Measurements from ENCODE around the gene HAUS2. TPM values are rescaled to one million over a fixed set of nuclear protein-coding genes. Genes with fewer than 3 reads are reported as not detected.
"Not testable (repeated sequence)": the region's sequence is repeated elsewhere in the genome, so short reads cannot be mapped to it uniquely, and the experiment has no call there.

Gene HAUS2
- polyA plus RNA-seq (ENCODE audit: insufficient read length in 4 of 4) = 10 to 100 TPM; 22.0 to 32.6 (median 29.1) TPM

GRCh38 chr15:42548249-42549031, at the start of gene HAUS2, which contains the start of gene LRRC57:
HAUS2 (plus strand) TSS chr15:42548838; CDS start chr15:42548873, 35 bp downstream.
LRRC57 (minus strand) TSS chr15:42548793; CDS start chr15:42548434, 359 bp downstream.
- DNase-seq (ENCODE audit: low read depth in 4 of 4, low spot score in 3 of 4) = peak; percentile 73 to 90 (median 78)

DNA sequence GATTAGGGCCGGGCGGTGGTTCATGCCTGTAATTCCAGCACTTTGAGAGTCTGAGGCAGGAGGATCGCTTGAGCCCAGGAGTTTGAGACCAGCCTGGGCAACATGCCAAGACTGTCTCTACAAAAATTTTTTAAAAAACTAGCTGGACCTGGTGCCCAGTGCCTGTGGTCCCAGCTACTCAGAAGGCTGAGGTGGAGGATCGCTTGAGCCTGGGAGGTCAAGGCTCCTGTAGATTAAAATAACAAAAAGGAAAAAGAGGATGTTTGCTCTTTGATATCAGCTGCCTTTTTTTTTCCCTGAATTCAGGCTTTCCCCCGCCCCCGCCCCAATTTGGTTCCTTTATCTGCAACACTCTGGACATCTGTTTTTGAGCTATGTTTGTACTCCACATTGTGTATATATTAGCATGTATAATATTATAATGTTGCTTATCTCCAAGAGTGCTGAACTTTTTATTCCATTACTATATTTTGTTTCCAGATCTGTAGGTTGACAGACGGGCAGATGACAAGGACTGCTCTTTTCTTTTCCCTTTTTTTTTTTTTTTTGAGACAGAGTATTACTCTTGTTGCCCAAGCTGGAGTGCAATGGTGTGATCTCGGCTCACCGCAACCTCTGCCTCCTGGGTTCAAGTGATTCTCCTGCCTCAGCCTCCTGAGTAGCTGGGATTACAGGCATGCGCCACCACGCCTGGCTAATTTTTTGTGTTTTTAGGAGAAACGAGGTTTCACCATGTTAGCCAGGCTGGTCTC, 48.6 kb upstream of the HAUS2 start:
- no peak for DNase-seq (ENCODE audit: low read depth in 4 of 4, low spot score in 3 of 4)

GRCh38 chr15:42502477-42502876, 46.2 kb upstream of the HAUS2 start:
- DNase-seq (ENCODE audit: low read depth in 4 of 4, low spot score in 3 of 4) = no peak

DNA sequence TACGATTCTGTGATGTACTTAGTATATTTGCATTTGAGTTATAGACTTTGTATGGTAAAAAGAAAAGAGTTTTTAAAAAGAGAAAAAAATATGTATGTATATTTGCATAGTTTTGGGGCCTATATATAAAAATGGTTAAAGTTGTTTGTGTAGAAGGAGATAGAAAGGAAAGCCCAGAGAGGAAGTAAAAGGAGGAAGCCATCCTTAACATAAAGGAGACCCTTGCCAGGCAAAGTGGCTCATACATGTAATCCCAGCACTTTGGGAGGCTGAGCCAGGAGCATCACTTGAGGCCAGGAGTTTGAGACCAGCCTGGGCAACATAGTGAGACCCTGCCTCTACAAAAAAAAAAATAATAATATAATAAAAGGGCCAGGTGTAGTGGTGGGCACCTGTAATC, 44.8 kb upstream of the HAUS2 start:
- DNase-seq (ENCODE audit: low read depth in 4 of 4, low spot score in 3 of 4) = no peak

DNA sequence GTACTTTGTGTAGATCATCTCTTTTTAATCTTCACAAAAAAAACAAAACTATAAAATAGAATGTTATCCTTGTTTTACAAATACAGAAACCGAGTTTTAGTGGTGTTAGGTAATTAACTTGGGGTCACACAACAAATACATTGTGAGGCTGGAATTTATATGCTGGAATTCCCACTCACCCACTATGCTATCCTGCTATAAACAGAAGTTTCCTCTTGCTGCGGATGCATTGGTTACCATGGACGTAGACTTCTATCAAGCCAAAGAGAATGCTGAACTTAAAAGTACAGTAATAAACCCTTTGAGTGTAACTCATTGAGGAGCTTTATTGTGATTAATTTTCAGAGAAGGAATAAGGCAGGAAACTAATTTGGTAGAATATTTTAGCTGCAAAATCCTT, 44.0 kb upstream of the HAUS2 start:
- no peak for DNase-seq (ENCODE audit: low read depth in 4 of 4, low spot score in 3 of 4)

DNA sequence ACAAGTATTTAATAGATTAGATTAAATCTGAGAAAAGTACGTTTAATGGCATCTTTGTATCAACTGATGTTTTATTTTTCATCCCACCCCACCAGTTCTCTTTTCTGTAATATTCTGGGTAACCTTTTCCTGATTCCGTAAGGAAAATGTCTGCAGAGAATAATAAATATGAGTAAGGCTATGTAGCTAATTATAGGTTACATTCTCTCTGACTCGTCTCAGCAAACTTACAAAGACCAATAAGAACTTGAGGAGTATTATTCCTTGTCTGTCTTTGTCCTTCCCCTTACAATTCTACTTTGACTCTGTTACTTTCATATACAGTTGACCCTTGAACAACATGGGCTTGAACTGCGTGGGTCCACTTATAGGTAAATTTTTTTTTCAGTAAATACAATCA, 41.1 kb upstream of the HAUS2 start:
- no peak for DNase-seq (ENCODE audit: low read depth in 4 of 4, low spot score in 3 of 4)

DNA sequence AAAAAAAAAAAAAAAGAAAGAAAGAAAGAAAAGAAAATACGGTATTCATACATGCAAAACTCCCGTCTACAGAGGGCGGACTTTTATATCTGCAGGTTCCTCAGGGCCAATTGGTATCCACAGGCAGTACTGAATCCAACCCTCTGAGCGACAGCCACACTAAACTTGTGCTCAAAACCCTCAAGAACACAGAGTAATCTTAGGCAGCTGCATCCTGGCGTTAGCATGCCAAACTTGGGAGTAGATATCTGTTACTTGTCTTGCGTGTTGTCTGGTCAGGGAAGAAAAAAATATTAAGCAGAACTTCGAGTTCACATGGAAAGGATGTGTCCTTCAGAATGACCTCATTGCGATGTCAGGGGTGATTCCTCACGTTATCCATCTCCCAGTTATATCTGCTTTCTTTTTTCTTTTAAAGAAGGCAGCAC, 40.4 kb upstream of the HAUS2 start:
- DNase-seq (ENCODE audit: low read depth in 4 of 4, low spot score in 3 of 4) = no peak

- DNase-seq (ENCODE audit: low read depth in 4 of 4, low spot score in 3 of 4) = no peak
Measured at GRCh38 chr15:42510258-42511006, 38.2 kb upstream of the HAUS2 start.

GRCh38 chr15:42511007-42511391, 37.6 kb upstream of the HAUS2 start:
- DNase-seq (ENCODE audit: low read depth in 4 of 4, low spot score in 3 of 4) = no peak

DNA sequence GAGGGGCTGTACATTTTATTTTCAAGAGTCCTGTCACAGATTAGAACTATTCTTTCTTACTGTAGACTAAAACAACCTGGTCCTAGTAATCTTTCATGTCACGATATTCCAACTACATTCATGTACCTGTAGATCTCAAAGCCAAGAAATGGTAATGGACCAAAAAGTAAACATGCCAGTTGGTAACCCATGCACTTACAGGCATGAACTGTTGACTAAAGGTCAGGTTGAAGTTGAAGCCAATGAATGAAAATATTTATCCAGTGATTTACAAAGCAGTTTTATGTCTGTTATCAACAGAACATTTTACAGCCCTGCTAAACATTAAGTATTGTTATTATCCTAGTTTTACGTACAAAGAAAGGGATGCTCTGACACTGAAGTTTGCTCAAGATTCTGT, 25.3 kb upstream of the HAUS2 start:
- DNase-seq (ENCODE audit: low read depth in 4 of 4, low spot score in 3 of 4) = no peak

DNA sequence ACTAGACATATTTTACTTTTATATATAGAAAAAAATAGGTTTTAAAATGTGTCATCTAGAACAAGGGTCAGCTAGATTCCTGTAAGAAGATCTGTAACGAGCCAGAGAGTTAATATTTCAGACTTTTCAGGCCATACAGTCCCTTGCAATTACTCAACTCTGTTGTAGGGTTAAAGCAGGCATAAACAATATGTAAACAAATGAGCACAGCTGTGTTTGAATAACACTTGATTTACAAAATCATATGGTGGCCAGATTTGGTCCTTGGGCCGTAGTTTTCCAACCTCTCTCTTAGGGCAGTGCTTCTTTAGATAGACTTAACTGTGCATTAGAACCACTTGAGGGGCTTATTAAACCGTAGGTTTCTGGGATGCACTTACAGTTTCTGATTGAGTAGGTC, 19.7 kb upstream of the HAUS2 start:
- DNase-seq (ENCODE audit: low read depth in 4 of 4, low spot score in 3 of 4) = no peak

DNA sequence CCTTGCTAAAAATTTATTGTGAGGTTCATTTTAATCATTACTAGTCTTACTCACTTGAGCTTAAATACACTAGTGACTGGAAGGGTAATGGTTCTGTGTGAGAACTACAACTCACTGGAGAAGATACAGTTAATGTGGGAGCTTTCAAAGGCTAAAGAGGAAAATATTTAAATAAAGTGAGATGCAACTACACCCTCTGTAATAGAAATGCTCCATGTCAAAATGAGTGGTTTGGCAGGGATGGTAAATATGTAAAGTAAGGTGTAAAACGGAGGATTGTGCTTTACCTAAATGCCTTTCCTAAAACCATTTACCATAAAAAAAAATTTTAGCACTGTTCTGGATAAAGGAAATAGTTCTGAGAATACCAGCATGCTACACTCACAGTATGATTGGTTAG, 15.4 kb upstream of the HAUS2 start:
- no peak for DNase-seq (ENCODE audit: low read depth in 4 of 4, low spot score in 3 of 4)

- DNase-seq (ENCODE audit: low read depth in 4 of 4, low spot score in 3 of 4) = no peak
Measured at GRCh38 chr15:42544853-42545629, 3.6 kb upstream of the HAUS2 start.

GRCh38 chr15:42547918-42548248, 755 bp upstream of the HAUS2 start:
- DNase-seq (ENCODE audit: low read depth in 4 of 4, low spot score in 3 of 4) = no peak

DNA sequence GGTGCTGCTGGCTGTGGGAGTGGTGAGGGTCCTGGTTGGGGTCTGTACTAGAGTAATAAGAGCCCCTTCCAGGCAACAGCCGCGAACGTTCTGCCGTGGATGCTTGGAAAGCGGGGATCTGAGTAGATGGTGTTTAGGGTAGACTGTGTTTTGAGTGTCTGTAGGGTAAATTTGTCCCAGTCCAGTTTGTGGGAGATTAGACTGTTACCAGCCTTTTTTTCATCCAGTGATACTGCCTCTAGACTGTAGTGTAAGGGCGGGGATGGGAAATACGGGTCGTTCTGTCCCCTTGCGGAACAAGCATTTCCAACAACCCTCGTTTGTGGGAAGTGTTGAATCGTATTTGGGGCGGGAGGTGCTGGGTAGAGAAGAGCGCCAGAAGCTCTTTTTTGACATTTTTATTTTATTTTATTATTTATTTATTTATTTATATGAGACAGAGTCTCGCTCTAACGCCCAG, 424 bp downstream of the HAUS2 start:
- DNase-seq (ENCODE audit: low read depth in 4 of 4, low spot score in 3 of 4) = peak in 1 of 4 donors; percentile 23

- DNase-seq (ENCODE audit: low read depth in 4 of 4, low spot score in 3 of 4) = no peak
Measured at GRCh38 chr15:42549741-42550392, 1.2 kb downstream of the HAUS2 start.

GRCh38 chr15:42553554-42553953, 4.9 kb downstream of the HAUS2 start:
- no peak for DNase-seq (ENCODE audit: low read depth in 4 of 4, low spot score in 3 of 4)

DNA sequence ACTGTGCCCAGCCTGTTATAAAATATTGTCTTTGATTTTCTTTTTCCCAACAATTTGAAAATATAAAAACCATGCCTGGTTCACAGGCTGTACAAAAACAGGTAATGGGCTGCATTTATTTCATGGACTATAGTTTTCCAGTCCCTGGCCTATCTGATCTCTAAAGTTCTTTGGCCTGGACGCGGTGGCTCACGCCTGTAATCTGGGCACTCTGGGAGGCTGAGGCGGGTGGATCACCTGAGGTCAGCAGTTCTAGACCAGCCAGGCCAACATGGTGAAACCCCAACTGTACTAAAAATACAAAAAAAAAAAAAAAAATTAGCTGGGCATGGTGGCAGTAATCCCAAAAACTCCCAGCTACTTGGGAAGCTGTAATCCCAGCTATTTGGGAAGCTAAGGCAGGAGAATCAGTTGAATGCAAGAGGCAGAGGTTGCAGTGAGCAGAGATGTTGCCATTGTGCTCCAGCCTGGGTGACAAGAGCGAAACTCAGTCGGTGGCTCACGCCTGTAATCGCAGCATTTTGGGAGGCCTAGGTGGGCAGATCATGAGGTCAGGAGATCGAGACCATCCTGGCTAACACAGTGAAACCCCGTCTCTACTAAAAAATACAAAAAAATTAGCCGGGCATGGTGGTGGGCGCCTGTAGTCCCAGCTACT, 8.0 kb downstream of the HAUS2 start:
- DNase-seq (ENCODE audit: low read depth in 4 of 4, low spot score in 3 of 4) = not testable (repeated sequence)

DNA sequence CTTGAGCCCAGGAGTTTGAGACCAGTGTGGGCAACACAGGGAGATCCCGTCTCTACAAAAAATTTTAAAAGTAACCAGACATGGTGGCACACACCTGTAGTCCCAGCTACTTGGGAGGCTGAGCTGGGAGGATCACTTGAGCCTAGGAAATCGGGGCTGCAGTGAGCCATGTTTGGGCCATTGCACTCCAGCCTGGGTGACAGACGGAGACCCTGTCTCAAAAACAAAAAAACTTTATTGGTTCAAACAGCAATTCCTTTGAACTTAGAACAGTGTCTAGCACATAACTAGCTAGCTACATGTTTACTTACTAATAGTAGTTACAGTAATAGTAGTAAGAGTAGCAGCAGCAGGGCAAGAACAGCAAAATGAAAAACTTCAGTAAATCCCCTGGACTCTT, 10.1 kb downstream of the HAUS2 start:
- DNase-seq (ENCODE audit: low read depth in 4 of 4, low spot score in 3 of 4) = no peak
